PFSK-1 (cell line): ENCODE results near the gene PFKP.

Experiments used
- FOXP2 ChIP-seq: optimal IDR thresholded peaks from 2 replicates; pipeline ENCODE3; 2011; ENCODE audit warnings: borderline replicate concordance, control low read depth, inconsistent platforms; ENCODE audit not compliant: insufficient read depth; ENCODE audit errors: extremely low read length, extremely low read depth
- POLR2AphosphoS5 ChIP-seq: IDR thresholded peaks from 2 replicates; pipeline ENCODE4 v1.6.1; 2012; ENCODE audit warnings: low read depth, mild to moderate bottlenecking, control low read depth, low read length, moderate library complexity
- REST ChIP-seq, 2 experiments: IDR thresholded peaks; 2 replicates each; pipeline versions ENCODE4 v1.6.1 to v1.8.0; 2011 to 2012; ENCODE audit warnings: low read depth in 2 of 2, low read length in 2 of 2, control low read depth in 1 of 2, inconsistent platforms in 1 of 2, mild to moderate bottlenecking in 1 of 2, moderate library complexity in 1 of 2; ENCODE audit not compliant: insufficient read depth in 1 of 2
- SIN3A ChIP-seq: IDR thresholded peaks from 2 replicates; pipeline ENCODE4 v1.6.1; 2012; ENCODE audit warnings: mild to moderate bottlenecking, low read length, moderate library complexity, borderline replicate concordance; ENCODE audit not compliant: insufficient read depth
- TAF1 ChIP-seq: IDR thresholded peaks from 2 replicates; pipeline ENCODE4 v1.6.1; 2012; ENCODE audit warnings: low read length, control low read depth, borderline replicate concordance; ENCODE audit not compliant: insufficient read depth

PFKP gene

GRCh38 chr10:3122034-3122433 is 54.7 kb downstream of the PFKP start:
- TF ChIP-seq FOXP2 (no peak), POLR2AphosphoS5 (no peak), TAF1 (no peak), SIN3A (no peak), REST (IDR thresholded peaks at IDR 0.05; ENCODE audit: insufficient read depth in 1 of 2, low read depth in 2 of 2, low read length in 2 of 2) (no peak)

- TF ChIP-seq SIN3A, result no peak
- no peak for TF ChIP-seq POLR2AphosphoS5
- no peak for TF ChIP-seq TAF1
- no peak for TF ChIP-seq FOXP2
- no peak for TF ChIP-seq REST (IDR thresholded peaks at IDR 0.05; ENCODE audit: insufficient read depth in 1 of 2, low read depth in 2 of 2, low read length in 2 of 2)
Observed at GRCh38 chr10:3122486-3123205, 55.3 kb downstream of the PFKP start.

- no peak for TF ChIP-seq FOXP2
- no peak for TF ChIP-seq REST (IDR thresholded peaks at IDR 0.05; ENCODE audit: insufficient read depth in 1 of 2, low read depth in 2 of 2, low read length in 2 of 2)
- no peak for TF ChIP-seq SIN3A
- no peak for TF ChIP-seq POLR2AphosphoS5
- no peak for TF ChIP-seq TAF1
Observed at GRCh38 chr10:3123571-3124411, 56.4 kb downstream of the PFKP start.

- TF ChIP-seq SIN3A (no peak), TAF1 (no peak), REST (IDR thresholded peaks at IDR 0.05; ENCODE audit: insufficient read depth in 1 of 2, low read depth in 2 of 2, low read length in 2 of 2) (no peak), FOXP2 (no peak), POLR2AphosphoS5 (no peak)
Observed at GRCh38 chr10:3124412-3125175, 57.2 kb downstream of the PFKP start.
